ENCODE results near the gene MPP4. TPM values are rescaled to one million over a fixed set of nuclear protein-coding genes. Genes with fewer than 3 reads are reported as not detected.

Gene MPP4
- total and polyA plus RNA-seq, 4 donors, result 0.08 to 0.22 (median 0.15) TPM; not detected in 1

DNA sequence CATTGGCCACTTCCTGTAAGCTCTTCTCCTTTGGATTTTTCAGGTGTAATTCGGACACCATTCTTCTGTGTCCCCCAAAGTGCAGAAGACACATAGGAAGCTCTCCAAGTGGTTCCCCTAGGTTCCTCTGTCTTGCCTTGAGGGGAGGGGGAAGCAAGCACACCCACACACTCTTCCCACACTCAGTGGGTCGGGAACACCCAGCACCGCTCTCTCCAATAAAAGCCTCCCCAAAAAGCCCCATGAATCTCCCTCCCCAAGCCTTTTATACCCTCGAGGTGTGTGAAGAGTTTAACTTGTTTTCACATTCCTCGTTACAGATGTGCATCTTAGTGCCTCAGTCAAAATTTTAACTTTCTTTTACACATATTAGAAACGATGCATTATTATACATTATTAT lies 45.2 kb downstream of the MPP4 start:
- no peak for DNase-seq
- no peaks in the 10 kb centered on the region for H3K27me3 ChIP-seq (ENCODE audit: control insufficient read depth in 3 of 3, insufficient read depth in 3 of 3, low read length in 2 of 3)
- no peak for ATAC-seq (ENCODE audit: insufficient read depth, low FRiP score)
- TF ChIP-seq, protein P1, sequence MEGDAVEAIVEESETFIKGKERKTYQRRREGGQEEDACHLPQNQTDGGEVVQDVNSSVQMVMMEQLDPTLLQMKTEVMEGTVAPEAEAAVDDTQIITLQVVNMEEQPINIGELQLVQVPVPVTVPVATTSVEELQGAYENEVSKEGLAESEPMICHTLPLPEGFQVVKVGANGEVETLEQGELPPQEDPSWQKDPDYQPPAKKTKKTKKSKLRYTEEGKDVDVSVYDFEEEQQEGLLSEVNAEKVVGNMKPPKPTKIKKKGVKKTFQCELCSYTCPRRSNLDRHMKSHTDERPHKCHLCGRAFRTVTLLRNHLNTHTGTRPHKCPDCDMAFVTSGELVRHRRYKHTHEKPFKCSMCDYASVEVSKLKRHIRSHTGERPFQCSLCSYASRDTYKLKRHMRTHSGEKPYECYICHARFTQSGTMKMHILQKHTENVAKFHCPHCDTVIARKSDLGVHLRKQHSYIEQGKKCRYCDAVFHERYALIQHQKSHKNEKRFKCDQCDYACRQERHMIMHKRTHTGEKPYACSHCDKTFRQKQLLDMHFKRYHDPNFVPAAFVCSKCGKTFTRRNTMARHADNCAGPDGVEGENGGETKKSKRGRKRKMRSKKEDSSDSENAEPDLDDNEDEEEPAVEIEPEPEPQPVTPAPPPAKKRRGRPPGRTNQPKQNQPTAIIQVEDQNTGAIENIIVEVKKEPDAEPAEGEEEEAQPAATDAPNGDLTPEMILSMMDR (IDR thresholded peaks at IDR 0.05; ENCODE audit: control extremely low read depth, extremely low read depth), result no peak
- peak overlapping the region in 1 of 2 donors; percentile 50 for H3K27ac ChIP-seq (ENCODE audit: low read depth in 1 of 2, low read length in 1 of 2)
- H3K4me3 ChIP-seq, result no peak overlapping the region
- H3K9ac ChIP-seq (ENCODE audit: insufficient read depth in 1 of 2, low read length in 2 of 2), result no peak overlapping the region
- WGBS, 2 donors, result 81 to 87% methylated on average over 6 of the region's 6 CpGs
- H3K9me3 ChIP-seq (ENCODE audit: control insufficient read depth in 4 of 4, insufficient read depth in 3 of 4, low read length in 3 of 4), result no peaks in the 10 kb centered on the region
- no peaks in the 10 kb centered on the region for H3K36me3 ChIP-seq (ENCODE audit: control insufficient read depth in 4 of 4, insufficient read depth in 4 of 4, low read length in 4 of 4)
- no peaks in the 10 kb centered on the region for H3K4me1 ChIP-seq (ENCODE audit: control insufficient read depth in 5 of 5, insufficient read depth in 5 of 5, low read length in 5 of 5)

DNA sequence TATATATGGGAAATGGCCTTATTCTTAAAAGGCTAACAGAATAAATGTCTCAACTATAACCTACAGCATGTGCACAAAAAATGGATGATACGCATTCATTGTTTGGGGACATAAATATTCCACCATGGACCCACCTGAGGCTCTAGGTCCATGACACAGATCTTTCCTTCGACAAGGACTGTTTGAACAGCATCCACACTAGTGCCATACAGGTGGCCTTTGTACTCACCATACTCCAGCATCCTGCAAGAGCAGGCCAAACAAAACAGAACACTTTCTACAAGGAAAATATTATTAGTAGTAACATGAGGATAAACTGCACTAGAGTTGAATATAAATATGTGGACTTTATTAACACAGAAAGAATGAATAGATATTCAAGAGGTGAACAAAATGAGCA lies 49.0 kb downstream of the MPP4 start:
- H3K9me3 ChIP-seq (ENCODE audit: control insufficient read depth in 4 of 4, insufficient read depth in 3 of 4, low read length in 3 of 4), result no peaks in the 10 kb centered on the region
- DNase-seq (no peak), ATAC-seq (ENCODE audit: insufficient read depth, low FRiP score) (no peak)
- no peak overlapping the region for H3K4me3 ChIP-seq
- WGBS, 2 donors, result 91 to 99% methylated on average over 2 of the region's 2 CpGs
- TF ChIP-seq, protein P1 (IDR thresholded peaks at IDR 0.05; ENCODE audit: control extremely low read depth, extremely low read depth), result no peak
- H3K27me3 ChIP-seq (ENCODE audit: control insufficient read depth in 3 of 3, insufficient read depth in 3 of 3, low read length in 2 of 3), result no peaks in the 10 kb centered on the region
- H3K9ac ChIP-seq (ENCODE audit: insufficient read depth in 1 of 2, low read length in 2 of 2), result no peak overlapping the region
- H3K36me3 ChIP-seq (ENCODE audit: control insufficient read depth in 4 of 4, insufficient read depth in 4 of 4, low read length in 4 of 4), result no peaks in the 10 kb centered on the region
- no peak overlapping the region for H3K27ac ChIP-seq (ENCODE audit: low read depth in 1 of 2, low read length in 1 of 2)
- H3K4me1 ChIP-seq (ENCODE audit: control insufficient read depth in 5 of 5, insufficient read depth in 5 of 5, low read length in 5 of 5), result peaks cover 0 to 3% (median 0%) of the 10 kb centered on the region in 5 donors

DNA sequence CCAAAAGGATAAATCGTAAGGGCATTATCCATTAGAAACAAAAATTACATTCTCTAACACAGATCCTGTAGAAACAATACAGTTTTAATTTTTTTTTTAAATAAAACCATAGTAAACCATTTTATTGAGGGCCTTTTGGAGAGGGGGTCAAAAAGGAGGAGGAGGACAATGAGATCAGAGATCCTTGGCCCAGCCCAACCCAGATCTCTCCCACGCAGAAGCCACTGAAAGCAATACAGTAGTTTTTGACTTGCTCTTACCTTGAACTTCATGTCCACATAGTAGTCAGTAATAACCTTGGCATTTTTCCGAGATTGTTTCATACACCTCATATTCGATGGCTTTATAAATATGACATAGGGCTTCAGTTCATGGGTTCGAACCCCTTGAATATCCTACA lies 51.0 kb downstream of the MPP4 start:
- 91 to 96% methylated on average over 5 of the region's 5 CpGs for WGBS, 2 donors
- Histone ChIP-seq H3K4me1 (ENCODE audit: control insufficient read depth in 5 of 5, insufficient read depth in 5 of 5, low read length in 5 of 5) (peaks cover 0 to 13% (median 2%) of the 10 kb centered on the region in 5 donors), H3K4me3 (no peak overlapping the region), H3K36me3 (ENCODE audit: control insufficient read depth in 4 of 4, insufficient read depth in 4 of 4, low read length in 4 of 4) (no peaks in the 10 kb centered on the region), H3K27ac (ENCODE audit: low read depth in 1 of 2, low read length in 1 of 2) (no peak overlapping the region), H3K9ac (ENCODE audit: insufficient read depth in 1 of 2, low read length in 2 of 2) (no peak overlapping the region), H3K27me3 (ENCODE audit: control insufficient read depth in 3 of 3, insufficient read depth in 3 of 3, low read length in 2 of 3) (no peaks in the 10 kb centered on the region), H3K9me3 (ENCODE audit: control insufficient read depth in 4 of 4, insufficient read depth in 3 of 4, low read length in 3 of 4) (no peaks in the 10 kb centered on the region)
- DNase-seq (no peak), ATAC-seq (ENCODE audit: insufficient read depth, low FRiP score) (no peak)
- TF ChIP-seq, protein P1 (IDR thresholded peaks at IDR 0.05; ENCODE audit: control extremely low read depth, extremely low read depth), result no peak

- 73 to 78% methylated on average over 8 of the region's 8 CpGs for WGBS, 2 donors
Observed at GRCh38 chr2:201644001-201644400, 54.4 kb downstream of the MPP4 start.

More at GRCh38 chr2:201644001-201644400, 54.4 kb downstream of the MPP4 start:
- TF ChIP-seq, protein P1 (IDR thresholded peaks at IDR 0.05; ENCODE audit: control extremely low read depth, extremely low read depth), result no peak
- Histone ChIP-seq H3K4me3 (no peak overlapping the region), H3K4me1 (ENCODE audit: control insufficient read depth in 5 of 5, insufficient read depth in 5 of 5, low read length in 5 of 5) (peaks cover 0 to 20% (median 5%) of the 10 kb centered on the region in 5 donors), H3K27me3 (ENCODE audit: control insufficient read depth in 3 of 3, insufficient read depth in 3 of 3, low read length in 2 of 3) (no peaks in the 10 kb centered on the region), H3K9ac (ENCODE audit: insufficient read depth in 1 of 2, low read length in 2 of 2) (peak overlapping the region; percentile 86 to 96), H3K36me3 (ENCODE audit: control insufficient read depth in 4 of 4, insufficient read depth in 4 of 4, low read length in 4 of 4) (peaks cover 0 to 2% (median 0%) of the 10 kb centered on the region in 4 donors), H3K27ac (ENCODE audit: low read depth in 1 of 2, low read length in 1 of 2) (peak overlapping the region in 1 of 2 donors; percentile 75), H3K9me3 (ENCODE audit: control insufficient read depth in 4 of 4, insufficient read depth in 3 of 4, low read length in 3 of 4) (no peaks in the 10 kb centered on the region)
- ATAC-seq (ENCODE audit: insufficient read depth, low FRiP score) (no peak), DNase-seq (peak in 1 of 3 donors; percentile 73)

Data from lung (tissue), 12 donors.